HS-27A (cell line): ENCODE measurements around the gene LRRC27.
"Not testable (repeated sequence)": the region's sequence is repeated elsewhere in the genome, so short reads cannot be mapped to it uniquely, and the experiment has no call there.

Experiments
- DNase-seq: peaks from one replicate; pipeline ENCODE4 v3.0.0-alpha.2; 2012; ENCODE audit warnings: low read depth, missing footprints

LRRC27 gene

DNA sequence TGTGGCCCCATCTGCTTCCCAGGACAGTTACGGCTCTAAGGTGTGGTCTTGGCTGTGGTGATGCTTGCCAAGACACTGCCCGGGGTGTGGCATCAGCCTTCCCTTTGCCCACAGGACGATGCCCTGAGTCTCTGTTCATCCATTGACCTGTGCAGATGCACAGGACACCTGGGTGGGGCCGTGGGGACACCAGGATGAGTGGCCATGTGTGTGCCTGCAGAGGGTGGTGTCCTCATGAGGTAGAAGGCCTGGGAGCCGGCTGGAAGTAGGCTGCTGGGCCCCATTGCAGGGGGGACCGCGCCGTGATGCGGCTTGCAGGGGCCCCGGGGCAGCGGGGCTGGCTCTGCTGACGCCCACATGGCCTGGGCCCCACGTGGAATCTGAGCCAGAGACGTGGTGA, 42.6 kb downstream of the LRRC27 start:
- no peak for DNase-seq

DNA sequence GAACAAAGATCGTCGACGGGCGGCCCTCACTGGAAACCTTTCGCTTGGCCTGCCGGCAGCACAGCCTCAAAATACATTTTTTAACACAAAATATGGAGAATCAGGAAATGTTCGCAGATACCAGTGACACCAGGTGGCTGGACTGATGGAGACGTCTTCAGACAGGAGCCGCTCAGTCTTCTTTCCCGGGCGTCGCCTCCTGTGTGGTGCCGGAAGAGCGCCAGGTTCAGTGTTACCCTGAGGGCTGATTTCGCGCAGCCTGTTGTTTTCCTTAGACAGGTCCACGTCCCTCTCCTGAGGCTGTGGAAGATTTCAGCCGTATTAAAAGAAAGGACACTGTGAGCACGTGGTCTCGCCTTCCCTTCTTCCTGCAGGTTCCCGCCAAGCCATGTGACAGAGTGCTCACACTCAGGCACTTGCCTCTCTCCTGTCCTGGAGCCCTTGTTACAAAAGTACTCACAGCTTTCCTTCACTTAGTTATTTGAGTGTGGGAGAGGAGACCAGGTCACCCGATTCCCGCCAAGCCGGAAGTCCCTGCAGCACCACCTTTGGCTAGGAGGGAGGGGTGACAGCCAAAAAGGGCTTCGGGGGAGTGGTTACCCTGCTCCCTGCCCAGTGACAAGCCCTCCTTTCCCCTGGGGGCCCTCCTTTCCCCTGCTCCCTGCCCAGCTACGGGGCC, 43.3 kb downstream of the LRRC27 start:
- DNase-seq = no peak

DNA sequence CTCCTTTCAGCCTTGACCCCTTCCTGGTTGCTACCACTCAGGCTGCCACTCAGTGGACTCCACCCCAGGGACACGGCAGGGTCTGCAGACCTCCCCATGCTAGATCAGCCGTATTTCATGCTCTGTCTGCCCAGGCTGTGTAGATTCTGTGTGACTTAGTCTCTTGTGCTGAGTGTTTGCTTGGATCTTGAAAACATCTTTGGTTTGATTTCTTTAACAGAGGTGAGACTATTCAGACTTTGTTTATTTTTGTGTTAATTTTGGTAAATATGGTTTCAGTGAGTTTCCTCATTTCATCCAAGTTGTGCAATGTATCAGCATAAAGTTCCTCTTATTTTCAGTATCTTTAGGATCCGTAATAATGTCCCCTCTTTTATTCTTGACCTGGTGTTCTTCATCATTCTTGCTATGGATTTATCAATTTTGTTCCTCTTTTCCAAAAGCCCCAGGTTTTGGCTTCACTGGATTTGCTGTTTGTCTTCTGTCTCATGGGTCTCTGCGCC, 43.9 kb downstream of the LRRC27 start:
- DNase-seq = no peak

DNA sequence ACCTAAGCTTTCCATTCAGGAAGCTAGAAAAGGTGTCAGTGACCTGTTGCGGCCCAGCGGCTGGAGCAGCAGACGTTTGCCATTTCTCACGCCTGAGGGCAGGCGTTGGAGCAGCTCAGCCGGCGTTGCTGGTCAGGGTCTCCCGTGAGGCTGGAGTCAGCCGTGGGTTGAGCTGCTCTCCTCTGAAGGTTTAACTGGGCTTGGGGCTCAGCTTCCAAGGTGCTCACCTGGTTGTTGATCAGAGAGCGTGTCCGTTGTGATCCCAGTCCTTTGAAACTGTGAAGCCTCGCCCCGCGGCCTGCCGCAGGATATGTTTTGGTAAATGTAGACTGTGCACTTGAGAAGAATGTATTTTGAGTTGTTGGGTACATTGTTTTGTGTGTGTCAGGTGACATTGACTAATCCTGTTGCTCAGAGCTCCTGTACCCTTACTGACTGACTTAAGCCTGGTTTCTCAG, 44.4 kb downstream of the LRRC27 start:
- no peak for DNase-seq

DNA sequence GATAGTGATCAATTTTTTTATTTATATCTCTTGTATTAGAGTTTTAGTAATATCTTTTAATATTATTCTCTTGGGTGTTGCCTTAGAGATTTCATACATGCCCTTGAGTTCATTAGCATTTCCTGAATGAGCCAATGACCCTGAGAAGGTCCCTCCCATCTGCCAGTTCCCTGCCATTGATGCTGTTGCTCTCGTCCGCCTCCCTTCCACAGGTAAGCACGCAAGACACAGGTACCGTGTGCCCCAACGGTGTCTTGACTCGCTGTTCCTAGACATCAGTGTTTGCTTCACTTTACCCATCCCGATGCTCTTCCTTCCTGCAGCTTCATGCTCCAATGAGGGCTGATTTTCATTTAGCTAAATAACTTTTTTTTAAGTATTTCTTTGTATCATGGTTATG, 45.3 kb downstream of the LRRC27 start:
- DNase-seq = no peak

DNA sequence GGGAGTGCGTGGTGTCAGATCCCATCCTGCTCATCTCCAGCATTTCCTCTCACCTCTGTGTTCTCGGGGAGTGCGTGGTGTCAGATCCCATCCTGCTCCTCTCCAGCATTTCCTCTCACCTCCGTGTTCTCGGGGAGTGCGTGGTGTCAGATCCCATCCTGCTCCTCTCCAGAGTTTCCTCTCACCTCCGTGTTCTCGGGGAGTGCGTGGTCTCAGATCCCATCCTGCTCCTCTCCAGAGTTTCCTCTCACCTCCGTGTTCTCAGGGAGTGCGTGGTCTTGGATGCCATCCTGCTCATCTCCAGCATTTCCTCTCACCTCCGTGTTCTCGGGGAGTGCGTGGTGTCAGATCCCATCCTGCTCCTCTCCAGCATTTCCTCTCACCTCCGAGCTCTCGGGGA, 47.0 kb downstream of the LRRC27 start:
- DNase-seq = not testable (repeated sequence)

DNA sequence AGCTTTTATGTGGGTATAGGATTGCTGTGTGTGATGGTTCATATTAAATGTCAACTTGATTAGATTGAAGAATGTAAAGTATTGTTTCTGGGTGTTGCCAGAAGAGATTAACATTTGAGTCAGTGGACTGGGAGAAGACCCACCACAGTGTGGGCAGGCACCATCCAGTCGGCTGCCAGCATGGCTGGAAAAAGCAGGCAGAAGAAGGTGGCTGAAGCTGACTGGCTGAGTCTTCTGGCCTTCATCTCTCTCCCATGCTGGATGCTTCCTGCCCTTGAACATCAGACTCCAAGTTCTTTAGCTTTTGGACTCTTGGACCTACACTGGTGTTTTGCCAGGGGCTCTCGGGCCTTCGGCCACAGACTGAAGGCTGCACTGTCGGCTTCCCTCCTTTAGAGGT, 49.0 kb downstream of the LRRC27 start:
- DNase-seq = not testable (repeated sequence)

DNA sequence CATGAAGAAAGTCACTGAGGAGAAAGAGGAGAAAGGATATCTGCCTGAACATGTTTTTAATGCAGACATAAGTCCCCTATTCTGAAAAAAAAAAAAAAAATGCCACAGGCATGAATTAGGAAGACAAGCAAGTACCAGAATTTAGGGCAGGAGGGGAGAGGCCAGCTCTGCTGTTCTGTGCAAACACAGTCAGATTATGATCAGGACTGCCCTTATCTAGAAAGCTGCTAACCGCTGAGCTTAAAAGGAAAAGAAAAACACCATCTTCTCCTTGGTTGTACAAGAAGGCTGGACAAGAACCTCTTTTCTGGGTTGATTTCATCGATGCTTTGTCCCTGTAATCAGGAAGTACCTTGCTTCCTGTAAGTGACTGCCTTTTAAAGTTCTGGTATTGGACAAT, 49.7 kb downstream of the LRRC27 start:
- no peak for DNase-seq

DNA sequence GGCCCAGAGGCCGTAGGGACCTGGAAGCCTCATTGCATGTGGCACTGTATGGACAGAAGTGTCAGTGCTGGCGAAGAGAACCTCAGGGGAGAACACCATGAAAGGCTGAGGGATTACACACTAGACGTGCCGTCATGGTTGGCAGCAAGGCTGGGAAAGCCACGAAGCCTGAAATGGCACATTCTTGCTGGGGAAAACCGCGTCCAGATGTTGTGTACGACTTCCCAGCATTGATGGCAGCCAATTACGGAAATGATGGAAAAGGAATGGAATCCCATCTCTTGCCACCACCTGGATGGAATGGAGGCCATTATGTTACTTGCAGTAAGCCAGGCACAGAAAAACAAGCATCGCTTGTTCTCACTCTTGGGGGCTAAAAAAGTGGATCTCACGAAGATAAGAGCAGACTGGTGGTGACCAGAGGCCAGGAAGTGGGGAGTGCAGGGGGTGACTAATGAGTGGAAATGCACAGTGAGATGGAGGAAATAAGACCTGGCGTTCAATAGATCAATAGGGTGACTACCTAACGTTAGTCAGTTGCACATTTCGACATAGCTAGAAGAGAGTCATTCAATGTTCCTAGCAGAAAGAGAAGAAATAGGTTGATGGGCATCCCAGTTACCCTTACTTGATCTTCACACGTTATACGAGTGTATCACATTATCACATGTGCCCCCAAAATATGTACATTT, 50.4 kb downstream of the LRRC27 start:
- no peak for DNase-seq

DNA sequence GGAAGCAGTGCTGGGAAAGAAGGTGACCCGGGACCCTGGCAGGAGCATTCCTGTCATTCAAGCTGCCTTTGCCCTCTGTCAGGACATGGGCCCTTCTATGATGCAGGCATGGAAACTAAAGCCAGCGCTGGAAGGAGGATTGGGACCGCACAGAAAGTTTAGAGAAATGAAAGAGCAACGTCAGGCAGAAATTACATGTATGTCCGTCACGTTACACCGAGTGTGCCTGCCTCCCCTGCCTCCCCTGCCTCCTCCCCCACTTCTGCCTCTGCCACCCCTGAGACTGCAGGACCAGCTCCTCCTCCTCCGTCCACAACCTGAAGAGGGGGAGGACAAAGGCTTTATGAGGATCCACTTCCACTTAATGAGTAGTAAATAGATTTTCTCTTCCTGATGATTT, 51.1 kb downstream of the LRRC27 start:
- no peak for DNase-seq

DNA sequence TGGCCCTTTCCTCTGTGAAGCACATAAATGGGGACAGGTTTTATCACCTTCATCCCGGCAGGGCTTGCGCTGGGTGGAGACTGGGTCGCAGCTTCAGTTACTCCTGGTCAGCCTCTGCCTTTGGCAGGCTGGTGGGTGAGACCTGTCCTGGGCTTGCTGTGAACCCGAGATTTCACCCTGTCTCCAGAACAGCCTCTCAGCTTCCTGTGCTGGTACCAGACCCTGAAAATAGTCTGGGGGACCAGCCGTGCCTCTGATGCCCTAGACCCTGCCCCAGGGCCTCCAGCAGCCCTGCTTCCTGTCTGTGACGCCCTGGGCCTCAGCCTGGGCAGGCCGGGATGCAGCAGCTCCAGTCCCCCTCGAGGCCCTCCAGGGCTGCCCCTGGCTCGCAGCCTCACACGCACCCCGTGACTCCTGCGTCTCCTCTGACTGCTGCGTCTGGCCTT, 51.8 kb downstream of the LRRC27 start:
- DNase-seq = no peak

DNA sequence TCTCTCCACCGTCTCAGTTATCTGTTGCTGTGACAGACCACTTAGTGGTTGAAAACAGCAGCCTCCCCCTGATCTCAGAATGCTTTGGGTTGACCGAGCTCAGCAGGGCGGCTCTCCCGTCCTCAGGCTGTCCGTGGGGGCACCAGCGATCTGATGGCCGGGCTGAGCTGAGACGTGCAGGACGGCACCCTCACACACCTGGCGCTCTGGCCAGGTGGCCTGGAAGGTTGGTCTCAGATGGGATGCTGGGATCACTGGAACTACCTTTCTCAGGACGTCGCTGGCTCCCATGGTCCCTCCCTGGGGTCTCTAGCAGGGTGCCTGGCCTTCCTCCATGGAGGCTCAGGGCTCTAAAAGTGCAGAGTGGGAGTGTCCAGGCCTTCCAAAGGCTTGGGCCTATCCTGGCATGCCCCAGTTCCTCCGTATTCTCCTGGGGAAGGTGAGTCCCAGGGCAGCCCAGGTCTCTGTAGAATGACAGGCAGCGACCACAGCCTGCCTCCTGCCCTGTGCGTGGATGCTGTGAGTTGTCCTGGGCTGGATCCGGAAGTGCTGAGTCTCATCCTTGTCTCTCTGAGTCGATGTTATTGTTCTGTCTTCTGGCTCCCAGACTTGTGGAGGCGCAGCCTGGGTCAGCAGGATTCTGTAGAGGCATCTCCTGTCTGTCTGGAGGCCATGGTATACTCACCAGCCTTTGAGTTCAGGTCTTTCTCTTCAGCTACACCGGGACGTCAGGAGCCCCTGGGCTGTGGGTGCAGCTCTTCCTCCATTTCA, 52.8 kb downstream of the LRRC27 start:
- DNase-seq = no peak

DNA sequence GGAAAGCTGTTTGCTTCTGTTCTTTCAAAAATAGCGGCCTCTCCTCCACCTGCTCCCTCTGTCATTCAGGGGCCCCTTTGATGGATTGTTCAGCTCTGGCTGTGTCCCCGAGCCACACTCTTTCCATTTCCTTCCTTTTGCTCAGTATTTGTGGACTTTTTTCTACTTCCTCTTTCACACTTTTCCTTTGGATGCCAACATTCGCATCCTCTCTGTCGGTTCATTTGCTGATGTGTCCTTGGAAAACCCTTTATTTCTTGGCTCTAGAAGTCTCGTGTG, 53.3 kb downstream of the LRRC27 start:
- no peak for DNase-seq

DNA sequence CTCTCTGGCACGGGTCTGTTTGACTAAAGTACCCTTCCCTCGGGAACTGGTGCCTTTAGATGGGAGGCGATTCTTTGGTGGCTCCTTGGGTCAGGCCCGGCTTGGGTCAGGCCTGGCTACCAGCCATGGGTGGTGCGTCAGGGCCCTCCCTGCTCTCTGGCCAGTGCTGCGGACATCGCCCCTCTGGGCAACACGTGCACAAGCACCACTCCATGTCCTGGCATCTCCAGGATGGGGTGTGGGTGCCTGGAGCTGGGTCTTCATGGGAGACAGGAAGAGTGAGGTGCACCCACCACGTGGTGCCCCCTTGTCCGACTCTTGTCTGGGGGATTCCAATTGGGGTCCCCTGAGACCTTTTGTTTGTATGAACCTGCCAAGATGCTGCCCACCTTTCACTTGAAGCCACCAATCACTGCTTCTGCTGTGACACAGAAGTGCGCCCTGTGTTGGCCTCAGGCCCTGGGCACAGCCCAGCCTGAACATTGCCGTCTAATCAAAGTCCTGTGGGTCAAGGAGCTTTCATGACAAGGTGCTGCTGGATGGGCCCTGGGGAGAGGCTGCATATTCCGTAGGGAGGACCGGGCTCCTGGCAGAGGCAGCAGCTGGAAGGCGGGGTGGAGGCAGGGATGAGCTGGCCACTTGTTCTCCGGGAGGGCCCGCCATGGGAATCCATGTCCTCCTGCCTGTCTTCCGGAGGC, 53.9 kb downstream of the LRRC27 start:
- no peak for DNase-seq

DNA sequence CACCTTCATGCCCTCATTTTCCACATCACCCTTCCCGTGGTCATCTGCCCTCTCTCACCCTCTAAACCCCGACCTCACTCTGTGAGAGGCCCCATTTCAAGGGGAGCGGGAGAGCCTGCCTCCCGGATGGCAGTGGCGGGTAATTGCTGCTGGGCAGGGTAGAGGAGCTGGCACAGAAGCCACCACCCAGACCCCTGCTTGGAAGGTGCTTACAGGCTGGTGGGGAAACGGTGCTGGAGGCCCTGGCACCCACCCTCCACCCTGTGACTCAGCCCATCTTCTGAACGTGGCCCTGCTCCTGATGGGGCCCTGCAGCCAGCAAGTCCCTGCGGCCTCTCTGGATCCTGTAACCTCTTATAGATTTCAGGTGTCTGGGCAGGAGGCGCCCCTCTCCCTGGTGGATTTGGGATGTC, 54.4 kb downstream of the LRRC27 start:
- DNase-seq = no peak

DNA sequence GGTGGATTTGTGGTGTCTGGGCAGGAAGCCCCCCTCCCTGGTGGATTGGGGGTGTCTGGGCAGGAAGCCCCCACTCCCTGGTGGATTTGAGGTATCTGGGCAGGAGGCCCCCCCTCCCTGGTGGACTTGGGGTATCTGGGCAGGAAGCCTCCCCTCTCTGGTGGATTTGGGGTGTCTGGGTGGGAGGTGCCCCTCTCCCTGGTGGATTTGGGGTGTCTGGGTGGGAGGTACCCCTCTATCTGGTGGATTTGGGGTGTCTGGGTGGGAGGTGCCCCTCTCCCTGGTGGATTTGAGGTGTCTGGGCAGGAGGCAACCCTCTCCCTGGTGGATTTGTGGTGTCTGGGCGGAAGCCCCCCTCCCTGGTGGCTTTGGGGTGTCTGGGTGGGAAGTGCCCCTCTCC, 54.9 kb downstream of the LRRC27 start:
- not testable (repeated sequence) for DNase-seq

DNA sequence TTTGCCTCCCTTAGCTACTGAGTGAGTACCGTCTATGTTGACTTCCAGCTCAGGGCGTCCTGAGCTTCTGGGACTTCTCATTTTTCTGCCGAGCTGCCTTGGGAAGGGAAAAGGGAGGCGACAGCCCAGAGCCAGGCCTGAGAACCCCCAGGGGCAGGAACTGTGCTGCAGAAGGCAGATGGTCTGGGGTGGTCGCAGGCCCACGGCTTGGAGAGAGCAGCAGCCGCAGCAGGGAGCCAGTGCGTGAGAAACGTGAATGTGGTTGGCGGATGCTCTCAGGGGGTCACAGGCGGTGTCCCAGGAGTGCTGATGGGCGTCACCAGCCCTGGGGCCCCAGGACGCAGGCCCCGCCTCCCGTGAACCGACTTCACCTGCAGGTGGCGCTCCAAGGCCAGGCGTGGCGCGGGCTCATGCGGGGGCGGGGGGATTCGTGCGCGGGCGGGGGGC, 55.8 kb downstream of the LRRC27 start:
- no peak for DNase-seq

DNA sequence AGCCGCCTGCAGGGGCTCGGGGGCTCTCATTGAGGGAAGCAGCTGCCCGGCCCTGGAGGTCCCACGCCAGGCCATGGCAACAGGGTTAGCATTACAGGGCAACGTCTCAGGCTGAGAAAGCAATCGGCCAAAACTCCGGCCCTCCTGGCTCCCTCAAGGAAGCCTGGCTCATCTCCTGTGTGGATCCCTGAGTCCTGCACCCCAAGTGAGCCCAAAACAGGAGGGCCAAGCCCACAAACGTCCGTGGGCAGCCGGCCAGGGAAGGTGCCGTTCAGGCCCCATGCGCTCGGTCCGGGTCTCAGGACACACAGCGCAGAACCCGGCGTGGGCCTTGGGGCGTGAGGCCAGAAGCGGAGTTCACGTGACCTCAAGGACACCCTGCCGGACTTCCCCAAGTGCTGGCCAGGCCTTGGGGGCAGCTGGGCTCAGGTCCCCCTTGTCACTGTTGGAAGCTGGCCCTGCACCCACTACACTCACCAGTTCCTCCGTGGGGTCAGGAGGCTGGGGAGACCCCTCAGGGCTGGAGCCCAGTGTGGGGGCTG, 57.0 kb downstream of the LRRC27 start:
- DNase-seq = no peak

DNA sequence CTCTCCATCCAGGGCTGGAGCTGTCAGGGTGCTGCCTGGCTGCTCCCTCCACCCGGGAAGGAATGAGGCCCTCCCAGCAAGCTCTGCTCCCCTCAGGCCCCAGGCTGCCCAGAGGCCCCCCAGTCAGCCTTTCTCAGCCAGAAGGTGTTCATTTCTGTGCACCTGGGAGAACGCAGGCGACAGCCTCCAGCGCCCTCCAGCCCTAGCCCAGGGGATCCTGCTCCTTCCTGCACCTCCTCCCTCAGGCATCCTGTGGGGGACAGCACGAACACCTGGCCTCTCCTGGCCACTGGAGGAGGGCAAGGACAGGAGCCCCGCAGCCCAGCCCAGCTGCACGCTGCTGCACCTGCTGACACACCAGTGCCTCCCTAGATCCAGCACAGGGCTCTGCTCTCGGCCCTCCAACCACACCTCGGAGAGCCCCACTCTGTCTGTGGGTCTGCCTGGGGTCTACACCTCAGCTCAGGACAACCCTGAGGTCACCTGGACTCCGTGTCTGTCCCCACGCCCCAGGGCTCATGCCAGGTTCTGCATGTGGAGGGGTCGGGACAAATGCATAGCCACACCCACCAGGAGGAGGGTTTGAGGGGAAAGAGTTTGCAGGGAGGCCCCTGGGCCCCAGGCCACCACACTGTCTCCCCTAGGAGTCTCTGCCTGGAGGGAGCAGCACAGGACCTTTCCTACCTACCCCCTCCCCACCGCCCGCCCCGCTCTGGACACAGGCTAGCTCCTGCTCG, 57.6 kb downstream of the LRRC27 start:
- DNase-seq = no peak

DNA sequence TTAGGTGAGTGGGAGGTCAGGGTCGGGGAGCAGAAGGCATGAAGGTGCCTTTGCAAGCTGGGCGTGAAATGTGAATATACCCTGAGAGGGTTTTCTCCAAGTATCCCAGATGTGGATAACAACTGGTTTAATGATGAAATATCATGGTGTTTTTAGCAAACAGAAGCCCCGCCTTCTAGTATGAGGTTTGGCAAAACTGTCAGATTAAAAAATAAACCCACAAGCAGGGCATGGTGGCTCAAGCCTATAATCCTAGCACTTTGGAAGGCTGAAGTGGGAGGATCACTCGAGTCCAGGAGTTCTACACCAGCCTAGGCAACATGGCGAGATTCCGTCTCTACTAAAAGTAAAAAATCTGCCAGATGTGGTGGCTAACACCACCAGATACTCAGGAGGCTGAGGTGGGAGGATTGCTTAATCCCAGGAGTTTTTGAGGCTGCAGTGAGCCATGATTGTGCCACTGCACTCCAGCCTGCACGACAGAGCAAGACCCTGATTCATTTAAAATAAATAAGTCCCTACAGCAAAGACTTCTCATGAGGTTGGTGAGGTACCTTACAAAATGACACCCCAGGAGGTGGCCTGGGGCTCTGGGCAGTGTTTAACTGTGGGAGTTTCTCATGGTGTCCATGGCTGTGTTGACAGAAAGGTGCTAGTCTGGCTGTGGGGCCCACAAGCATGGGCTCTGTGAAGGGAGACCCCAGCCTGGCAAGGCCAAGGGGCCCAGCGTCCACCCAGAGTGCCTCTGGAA, 58.4 kb downstream of the LRRC27 start:
- DNase-seq = no peak
